Thyroid gland (tissue), 4 donors: ENCODE results near the gene CAMTA1. TPM values are rescaled to one million over a fixed set of nuclear protein-coding genes. Genes with fewer than 3 reads are reported as not detected.
"Not testable (repeated sequence)": the region's sequence is repeated elsewhere in the genome, so short reads cannot be mapped to it uniquely, and the experiment has no call there.

Experiments used
- DNase-seq, 2 donors: peaks; one replicate each; pipeline ENCODE4 v3.0.0-alpha.2; 2019
- H3K27ac ChIP-seq, 3 donors: fragments of 200-600 bp; sonication (generic); 1 replicate in 2 of 3; 2 replicates in 1 of 3; pipeline ENCODE4 v1.5.1; 2016 to 2019; ENCODE audit warnings: mild to moderate bottlenecking in 1 of 3, moderate library complexity in 1 of 3
- H3K27me3 ChIP-seq: fragments of 200-600 bp; sonication (generic); one replicate; pipeline ENCODE4 v1.5.1; 2019
- H3K36me3 ChIP-seq, 2 donors: fragments of 200-600 bp; sonication (generic); one replicate each; pipeline ENCODE4 v1.5.1; 2016 to 2019
- H3K4me1 ChIP-seq, 2 donors: fragments of 200-600 bp; sonication (generic); one replicate each; pipeline ENCODE4 v1.5.1; 2017 to 2019
- H3K4me3 ChIP-seq, 3 donors: fragments of 200-600 bp; sonication (generic); replicated peaks in 1 of 3; 1 replicate in 2 of 3; 2 replicates in 1 of 3; pipeline ENCODE4 v1.5.1; 2016; ENCODE audit warnings: mild to moderate bottlenecking in 1 of 3
- H3K9me3 ChIP-seq: fragments of 200-600 bp; sonication (generic); one replicate; pipeline ENCODE4 v1.5.1; 2017
- CTCF ChIP-seq, 6 experiments: fragments of 200-600 bp in 3 of 6; fragments of 450-650 bp in 3 of 6; sonication (generic) in 3 of 6; IDR thresholded peaks; one replicate each; pipeline ENCODE4 v1.5.1; 2016 to 2019; ENCODE audit warnings: antibody characterized with exemption in 6 of 6, mild to moderate bottlenecking in 2 of 6, inconsistent platforms in 1 of 6, moderate library complexity in 1 of 6
- POLR2A ChIP-seq, 2 donors: fragments of 450-650 bp; IDR thresholded peaks; one replicate each; pipeline ENCODE4 v1.6.1; 2017; ENCODE audit warnings: antibody characterized with exemption in 2 of 2, mild to moderate bottlenecking in 2 of 2, moderate library complexity in 1 of 2
- WGBS, 2 donors: methylation state at CpG; one replicate each; pipeline ENCODE4 v1.1.5; 2017; 5-methylcytosine and 5-hydroxymethylcytosine counted together
- intact Hi-C: fragments of 100-400 bp; cut with DNase I; formaldehyde crosslinking; loops from one replicate; pipeline ENCODE4 v1.15.1; 2023
- total RNA-seq, 4 donors: library from RNA; depleted of rRNA; stranded (reverse); fragments of >200 nt; gene quantifications; one replicate each; pipeline ENCODE4 v1.2.3, GENCODE V29; 2016

Gene CAMTA1
- total RNA-seq, 4 donors from 2014 or later = 63.9 to 124 (median 101) TPM

- H3K4me3 ChIP-seq = no peak overlapping the region
- no peaks in the 10 kb centered on the region for H3K27me3 ChIP-seq
- intact Hi-C loops = no loop called here
- DNase-seq = no peak
- no peak for TF ChIP-seq POLR2A (IDR thresholded peaks at IDR 0.05)
- TF ChIP-seq CTCF (IDR thresholded peaks at IDR 0.05) = no peak
- no peaks in the 10 kb centered on the region for H3K36me3 ChIP-seq
- 43 to 53% methylated on average over 7 of the region's 7 CpGs for WGBS, 2 donors
- H3K9me3 ChIP-seq = no peaks in the 10 kb centered on the region
- peaks cover 0 to 9% of the 10 kb centered on the region in 2 donors for H3K4me1 ChIP-seq
- no peak overlapping the region for H3K27ac ChIP-seq
These were observed 920.6 kb downstream of the CAMTA1 start for GRCh38 chr1:7705908-7706216.

- H3K4me1 ChIP-seq = peaks cover 0 to 9% of the 10 kb centered on the region in 2 donors
- DNase-seq = no peak
- no peaks in the 10 kb centered on the region for H3K27me3 ChIP-seq
- TF ChIP-seq CTCF (IDR thresholded peaks at IDR 0.05) (no peak), POLR2A (IDR thresholded peaks at IDR 0.05) (no peak)
- 95 to 97% methylated on average over 4 of the region's 4 CpGs for WGBS, 2 donors
- intact Hi-C loops = no loop called here
- no peaks in the 10 kb centered on the region for H3K9me3 ChIP-seq
- H3K36me3 ChIP-seq = no peaks in the 10 kb centered on the region
- no peak overlapping the region for H3K27ac ChIP-seq
- no peak overlapping the region for H3K4me3 ChIP-seq
These were observed 922.3 kb downstream of the CAMTA1 start for GRCh38 chr1:7707527-7707926.

- H3K27me3 ChIP-seq, H3K4me1 ChIP-seq, intact Hi-C loops, H3K9me3 ChIP-seq, H3K27ac ChIP-seq, DNase-seq, H3K4me3 ChIP-seq, H3K36me3 ChIP-seq: not testable (repeated sequence)
- 88 to 92% methylated on average over 4 of the region's 4 CpGs for WGBS, 2 donors
These were observed 922.8 kb downstream of the CAMTA1 start for GRCh38 chr1:7708065-7708464.

DNA sequence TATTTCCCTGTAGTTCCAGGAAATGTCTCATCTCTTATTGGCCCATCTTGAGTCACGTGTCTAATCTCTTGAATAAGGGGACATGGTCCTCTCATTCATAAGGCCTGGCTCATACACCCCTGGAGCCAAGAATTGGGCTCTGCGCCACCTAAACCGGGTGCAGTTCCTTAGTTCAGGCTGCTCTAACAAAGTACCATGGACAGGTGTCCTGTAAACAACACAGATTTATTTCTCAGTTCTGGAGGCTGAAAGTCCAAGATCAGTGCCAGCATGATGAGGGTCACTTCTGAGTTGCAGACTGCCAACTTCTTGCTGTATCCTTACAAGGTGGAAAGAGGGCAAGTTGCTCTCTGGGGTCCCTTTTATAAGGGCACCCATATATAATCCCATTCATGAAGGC lies 925.6 kb downstream of the CAMTA1 start:
- H3K9me3 ChIP-seq = no peaks in the 10 kb centered on the region
- WGBS, 2 donors = 91 to 92% methylated on average over 3 of the region's 3 CpGs
- TF ChIP-seq CTCF (IDR thresholded peaks at IDR 0.05) (no peak), POLR2A (IDR thresholded peaks at IDR 0.05) (no peak)
- no peaks in the 10 kb centered on the region for H3K27me3 ChIP-seq
- DNase-seq = no peak
- no peaks in the 10 kb centered on the region for H3K36me3 ChIP-seq
- H3K4me1 ChIP-seq = no peaks in the 10 kb centered on the region
- H3K27ac ChIP-seq = no peak overlapping the region
- H3K4me3 ChIP-seq = no peak overlapping the region
- intact Hi-C loops = no loop called here

- no peak overlapping the region for H3K4me3 ChIP-seq
- no peaks in the 10 kb centered on the region for H3K9me3 ChIP-seq
- 91 to 95% methylated on average over 8 of the region's 8 CpGs for WGBS, 2 donors
- intact Hi-C loops = no loop called here
- TF ChIP-seq CTCF (IDR thresholded peaks at IDR 0.05) (no peak), POLR2A (IDR thresholded peaks at IDR 0.05) (no peak)
- no peak for DNase-seq
- H3K36me3 ChIP-seq = no peaks in the 10 kb centered on the region
- H3K27me3 ChIP-seq = no peaks in the 10 kb centered on the region
- H3K4me1 ChIP-seq = no peaks in the 10 kb centered on the region
- no peak overlapping the region for H3K27ac ChIP-seq
These were observed 927.6 kb downstream of the CAMTA1 start for GRCh38 chr1:7712731-7713323.

DNA sequence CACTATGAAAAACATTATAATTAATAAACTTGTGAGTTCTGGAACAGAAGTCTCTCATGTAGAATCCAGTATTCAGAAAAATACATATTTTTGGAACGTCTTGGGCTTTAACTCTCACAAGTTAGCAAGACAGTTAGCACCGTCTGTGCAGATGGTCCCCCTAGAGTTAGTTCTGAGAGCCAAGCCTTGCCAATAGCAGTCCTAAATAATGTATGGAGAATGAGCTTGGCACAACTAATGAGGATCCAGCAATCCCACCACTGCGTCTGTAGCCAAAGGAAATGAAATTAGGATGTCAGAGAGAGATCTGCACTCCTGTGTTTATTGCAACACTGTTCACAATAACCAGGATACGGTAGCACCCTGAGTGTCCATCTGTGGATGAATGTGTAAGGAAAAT lies 931.3 kb downstream of the CAMTA1 start:
- Histone ChIP-seq H3K36me3 (no peaks in the 10 kb centered on the region), H3K4me3 (no peak overlapping the region), H3K4me1 (no peaks in the 10 kb centered on the region), H3K27ac (no peak overlapping the region), H3K9me3 (no peaks in the 10 kb centered on the region), H3K27me3 (no peaks in the 10 kb centered on the region)
- intact Hi-C loops = no loop called here
- no peak for DNase-seq
- no peak for TF ChIP-seq POLR2A (IDR thresholded peaks at IDR 0.05)
- TF ChIP-seq CTCF (IDR thresholded peaks at IDR 0.05) = no peak
- WGBS, 2 donors = 87 to 88% methylated on average over 4 of the region's 4 CpGs
